Measurements from ENCODE around the gene TNIP3.
"Not testable (repeated sequence)": the region's sequence is repeated elsewhere in the genome, so short reads cannot be mapped to it uniquely, and the experiment has no call there.

TNIP3 gene

DNA sequence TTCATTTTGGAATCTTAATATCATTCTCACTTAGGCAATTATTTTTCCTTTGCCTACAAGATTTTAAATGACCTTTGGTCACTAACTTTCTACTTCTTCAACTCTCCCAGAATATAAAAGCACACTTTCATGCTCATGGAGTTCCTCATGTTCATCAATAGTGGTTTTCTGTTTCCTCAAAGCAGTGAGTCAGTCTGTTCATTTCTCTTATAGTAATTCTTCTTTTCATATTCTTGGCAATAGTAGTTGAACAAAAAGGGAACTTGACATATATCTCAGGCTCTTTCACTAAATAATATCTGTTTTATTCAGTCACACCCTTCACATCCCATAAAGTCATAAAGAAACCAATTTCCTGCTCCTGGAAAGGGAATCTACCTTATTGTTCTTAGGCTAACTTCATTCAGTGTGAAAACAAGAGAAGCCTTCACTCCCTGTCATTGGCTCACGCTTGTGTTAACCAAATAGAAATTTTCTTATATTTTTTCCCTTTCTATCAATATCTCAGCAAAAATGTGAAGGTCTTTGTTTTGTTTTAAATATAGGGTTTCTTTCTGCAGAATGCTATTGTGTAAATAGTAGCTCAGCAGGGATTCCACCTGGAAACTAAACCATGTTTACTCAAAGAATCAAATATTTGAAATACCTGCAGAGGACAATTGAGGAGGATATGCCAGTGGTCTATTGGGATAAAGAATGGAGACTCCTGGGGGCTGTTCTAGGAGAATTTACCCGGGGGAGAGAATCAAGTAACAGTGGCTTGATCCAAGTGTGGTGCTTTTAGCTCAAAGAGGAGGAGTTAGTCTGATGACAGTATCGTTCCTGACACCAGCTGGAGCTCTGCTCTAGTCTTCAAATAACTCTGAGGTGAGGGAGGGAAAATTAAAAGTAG lies 13.4 kb upstream of the TNIP3 start:
- no peak for DNase-seq

DNA sequence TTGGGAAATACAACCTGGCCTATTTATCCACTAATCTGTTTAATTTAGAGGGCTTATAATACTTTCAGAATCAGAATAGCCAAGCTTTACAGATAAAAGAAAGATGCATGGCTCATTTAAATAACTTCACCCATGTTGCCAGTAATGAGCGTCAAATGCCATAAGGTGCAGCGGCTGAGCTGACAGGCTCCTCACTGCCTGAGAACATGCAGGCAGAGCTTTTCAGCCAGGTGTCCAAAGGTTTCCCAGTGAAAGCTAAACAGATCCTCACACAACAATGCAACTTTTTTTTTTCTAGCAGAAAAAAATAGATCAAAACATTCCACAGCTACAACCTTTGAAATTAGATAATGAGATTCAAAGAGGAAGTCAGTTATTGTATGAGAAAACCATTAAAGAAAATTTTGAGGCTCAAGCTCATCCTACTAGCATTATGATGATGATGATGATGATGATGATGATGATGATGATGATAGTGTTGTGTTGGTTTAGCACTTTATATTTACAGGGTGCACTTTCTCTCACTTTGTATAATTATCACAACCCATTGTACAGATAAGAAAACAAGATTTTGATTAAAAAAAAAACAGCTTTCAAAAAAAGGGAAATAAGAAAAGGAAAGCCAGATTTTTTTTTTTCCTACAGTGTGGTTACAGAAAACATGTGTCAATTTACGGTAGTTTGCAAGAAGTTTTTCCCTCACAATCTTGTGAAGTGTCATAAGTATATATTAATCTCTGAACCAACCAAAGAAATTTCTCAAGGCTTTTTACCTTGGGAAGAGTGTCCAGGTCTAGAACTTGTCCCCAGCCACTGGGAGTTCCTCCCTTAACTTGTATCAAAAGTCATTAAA lies 12.2 kb upstream of the TNIP3 start:
- no peak for DNase-seq

DNA sequence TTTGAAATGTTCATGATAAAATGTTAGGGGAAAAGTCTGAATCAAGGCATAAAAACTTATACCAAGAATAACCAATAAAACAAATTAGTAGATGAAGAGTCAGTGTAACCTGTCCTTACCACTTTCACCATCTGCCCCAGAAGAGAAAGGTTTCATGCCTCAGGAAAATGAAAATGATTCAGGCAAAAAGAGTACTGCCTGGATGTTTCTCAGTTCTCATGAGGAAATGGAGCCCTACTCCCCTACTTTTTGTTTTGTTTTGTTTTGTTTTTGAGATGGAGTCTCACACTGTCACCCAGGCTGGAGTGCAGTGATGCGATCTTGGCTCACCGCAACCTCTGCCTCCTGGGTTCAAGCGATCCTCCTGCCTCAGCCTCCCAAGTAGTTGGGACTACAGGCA lies 7.4 kb upstream of the TNIP3 start:
- DNase-seq = not testable (repeated sequence)

DNA sequence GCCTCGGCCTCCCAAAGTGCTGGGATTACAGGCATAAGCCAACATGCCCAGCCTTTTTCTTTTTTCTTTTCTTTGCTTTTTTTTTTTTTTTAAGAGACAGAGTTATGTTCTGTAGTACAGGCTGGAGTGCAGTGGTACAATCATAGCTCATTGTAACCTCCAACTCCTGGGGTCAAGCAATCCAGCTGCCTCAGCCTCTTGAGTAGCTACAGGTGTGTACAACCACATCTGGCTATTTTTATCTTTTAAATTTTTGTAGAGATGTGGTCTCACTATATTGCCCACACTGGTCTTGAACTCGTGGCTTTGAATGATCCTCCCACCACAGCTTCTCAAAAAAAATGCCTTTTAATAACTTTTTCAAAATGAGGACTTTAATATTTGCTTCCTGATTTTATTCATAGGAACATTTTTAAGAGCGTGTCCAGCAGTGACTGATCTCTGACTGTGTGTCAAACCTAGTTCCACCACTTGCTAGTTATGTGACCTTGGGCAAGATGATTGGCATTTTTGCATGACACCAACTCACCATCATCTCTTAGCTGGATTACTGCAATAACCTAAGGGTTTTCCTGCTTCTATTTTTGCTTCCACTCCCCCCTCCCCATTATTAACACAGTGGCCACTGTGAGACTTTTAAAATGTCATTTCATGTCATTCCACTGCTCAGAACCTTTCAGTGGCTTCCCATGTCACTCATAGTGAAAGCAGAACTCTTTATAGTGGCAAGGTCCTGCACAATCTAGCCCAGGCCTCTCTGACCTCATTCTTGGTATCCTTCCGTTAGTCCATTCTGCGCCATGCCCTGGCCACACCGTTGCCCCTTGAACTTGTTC lies 4.5 kb upstream of the TNIP3 start:
- no peak for DNase-seq

DNA sequence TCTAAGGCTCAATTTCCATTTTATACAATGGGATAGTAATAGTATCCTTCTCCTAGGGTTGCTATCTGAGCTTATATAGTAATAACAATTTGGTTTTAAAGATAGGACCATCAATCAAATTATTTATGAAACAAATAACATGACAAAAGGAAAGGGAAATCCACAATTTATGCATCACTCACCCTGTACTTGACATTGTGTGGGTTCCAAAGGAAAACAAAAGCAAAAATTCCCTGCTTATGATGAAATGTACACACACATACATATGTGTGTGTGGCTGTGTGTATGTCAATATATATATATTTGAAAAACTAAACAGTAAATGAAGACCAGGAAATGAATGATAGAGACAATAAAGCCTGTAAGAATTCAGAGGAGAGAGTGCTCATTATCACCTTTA lies 2.9 kb upstream of the TNIP3 start:
- DNase-seq = no peak

DNA sequence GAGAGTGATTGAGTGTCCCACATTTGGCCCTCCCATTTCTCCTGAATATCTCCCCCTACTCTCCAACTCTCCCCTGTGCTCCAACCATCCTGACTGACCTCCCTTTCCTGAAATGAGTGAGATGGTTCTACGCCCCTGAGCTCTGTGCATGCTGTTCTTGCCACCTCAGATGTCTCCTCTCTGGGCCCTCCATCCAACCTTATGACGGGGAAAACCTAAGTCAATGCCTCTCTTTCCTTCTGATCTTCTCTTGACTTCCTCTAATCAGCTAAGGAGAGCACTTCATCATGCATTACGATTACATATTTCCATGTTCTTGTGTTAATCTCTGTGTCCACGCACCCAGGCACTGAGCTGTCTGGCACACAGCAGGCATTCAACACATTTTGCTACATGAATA lies 1.1 kb upstream of the TNIP3 start:
- DNase-seq = no peak

DNA sequence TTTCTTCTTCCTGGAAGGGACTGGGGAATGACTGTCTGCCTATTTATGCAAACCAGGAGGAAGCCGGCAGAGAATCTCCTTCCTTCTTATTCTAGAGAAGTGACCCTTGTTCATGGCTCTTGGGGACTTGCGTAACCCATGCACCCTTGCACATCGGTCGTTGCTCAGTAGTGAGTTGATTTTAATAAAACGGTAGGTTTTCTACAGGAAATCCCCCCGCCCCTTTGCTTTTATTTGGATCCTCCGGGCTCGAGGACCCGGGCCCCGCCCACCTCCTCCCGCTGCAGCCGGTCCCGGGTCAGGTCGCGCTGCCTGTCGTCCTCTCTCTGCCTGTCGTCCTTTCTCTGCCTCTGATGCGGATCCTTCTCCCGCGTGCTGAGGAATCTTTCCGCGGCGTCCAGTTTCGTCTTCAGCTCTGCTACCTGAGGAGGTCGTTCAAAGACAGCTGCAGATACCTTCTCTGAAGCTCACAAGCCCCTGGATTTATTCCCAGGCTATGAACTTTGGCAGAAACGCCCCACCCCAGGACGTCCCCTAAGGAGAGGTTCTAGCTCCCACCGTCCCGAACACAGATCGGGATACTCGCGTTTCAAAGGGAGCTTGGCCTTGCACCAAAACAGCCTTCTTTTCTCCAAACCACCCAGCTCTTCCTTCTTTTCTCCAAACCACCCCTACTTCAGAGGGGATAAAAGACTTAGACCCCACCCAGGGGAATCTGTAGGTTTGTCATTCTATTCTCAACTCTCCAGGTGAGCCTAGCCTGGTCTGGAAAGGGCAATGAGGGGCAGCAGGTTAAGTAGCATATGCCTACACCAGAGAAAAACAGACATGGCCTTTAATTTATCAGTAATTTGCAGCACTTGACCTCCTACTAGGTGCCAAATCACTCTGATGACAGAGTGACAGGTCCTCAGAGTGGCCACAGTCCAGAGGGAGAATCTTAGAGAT lies 7.0 kb downstream of the TNIP3 start:
- DNase-seq = no peak

DNA sequence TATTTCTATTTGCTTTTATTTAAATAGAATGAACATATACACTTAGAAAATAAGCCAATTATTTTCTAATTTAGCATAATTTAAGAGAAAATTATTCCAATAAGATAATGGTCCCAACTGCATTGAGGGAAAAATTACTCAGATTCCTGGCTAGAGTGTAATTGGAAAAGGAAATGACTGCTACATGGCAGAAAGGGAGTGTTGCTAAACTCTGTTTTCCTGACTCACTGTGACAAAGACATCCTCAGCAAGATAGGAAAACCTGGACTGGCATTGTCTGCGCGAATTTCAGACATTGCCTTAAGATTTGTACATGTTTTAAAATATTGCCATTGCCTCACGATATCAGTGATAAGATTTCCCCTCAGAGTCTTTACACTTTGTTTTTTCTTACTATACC lies 8.2 kb downstream of the TNIP3 start:
- peak; percentile 90 for DNase-seq

DNA sequence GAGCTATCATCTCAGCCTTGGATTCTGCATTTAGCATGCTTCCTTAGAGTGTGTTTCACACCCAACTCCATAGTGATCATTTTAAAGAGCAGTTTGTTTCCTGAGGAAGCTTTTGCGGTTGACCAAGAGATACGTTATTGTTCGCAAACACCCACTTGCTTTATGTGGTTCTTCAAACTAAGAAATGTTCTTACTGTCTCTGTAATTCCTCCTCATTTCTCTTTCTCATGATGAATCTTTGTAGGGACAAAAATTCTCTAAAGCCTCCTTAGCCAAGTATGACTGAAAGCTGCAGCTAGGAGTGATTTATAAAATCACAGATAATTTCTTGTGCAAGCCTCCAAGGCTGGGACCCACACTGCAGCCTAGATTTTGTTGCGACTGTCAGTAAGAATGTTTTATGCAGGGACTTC lies 10.0 kb downstream of the TNIP3 start:
- DNase-seq = no peak

DNA sequence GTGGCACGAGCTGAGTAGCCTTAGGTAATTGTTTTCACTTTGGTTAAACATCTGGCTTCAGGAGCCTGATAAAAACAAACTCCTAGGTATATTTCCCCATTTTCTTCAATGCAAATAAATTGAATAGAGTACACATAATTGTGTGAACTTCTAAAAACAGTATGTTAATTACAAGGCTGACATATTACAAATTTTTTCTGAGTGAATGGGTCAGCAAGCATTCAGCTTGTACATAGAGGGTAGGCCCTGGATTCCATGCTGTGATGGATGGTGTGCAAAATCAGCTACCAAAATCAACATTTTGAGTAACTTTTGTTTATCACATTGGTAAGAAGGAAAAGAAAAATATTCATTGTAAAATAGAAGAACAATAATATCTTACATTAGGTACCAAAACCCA lies 12.2 kb downstream of the TNIP3 start:
- DNase-seq = no peak

DNA sequence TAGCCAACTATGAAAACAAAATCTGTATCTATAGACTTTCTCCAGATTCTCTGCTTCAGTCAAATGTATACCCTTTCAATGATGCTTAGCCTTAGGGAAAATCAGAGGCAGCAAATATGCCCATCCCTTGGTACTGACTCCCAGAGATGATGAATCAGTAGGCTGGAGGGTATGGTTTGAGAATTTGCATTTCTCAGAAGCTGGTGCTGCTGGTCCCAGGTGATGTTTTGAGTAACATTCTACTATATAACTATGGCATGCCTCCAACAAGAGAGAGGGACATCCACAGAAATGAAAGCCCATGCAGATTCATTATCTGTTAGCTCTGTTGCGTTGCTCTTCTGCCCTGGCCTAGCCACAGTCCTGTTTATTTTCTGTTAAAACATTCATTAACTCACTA lies 13.6 kb downstream of the TNIP3 start:
- DNase-seq = no peak

DNA sequence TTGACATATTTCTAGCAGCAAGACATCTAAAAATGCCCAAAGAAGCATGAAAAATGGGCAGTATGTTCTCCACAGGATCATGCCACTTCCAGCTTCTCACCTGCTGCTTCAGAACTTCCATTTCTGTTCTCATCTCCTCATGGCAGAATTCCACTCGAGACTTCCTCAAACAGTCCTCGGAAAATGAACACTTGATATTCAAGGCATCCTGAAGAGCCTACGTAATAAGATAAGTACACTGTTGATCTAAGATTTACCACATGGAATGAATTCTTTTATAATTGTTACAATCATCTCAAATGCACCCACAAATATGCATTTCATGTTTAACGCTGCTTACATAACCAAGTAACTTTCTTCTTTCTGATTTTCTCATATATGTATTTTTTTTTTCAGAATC lies 14.1 kb downstream of the TNIP3 start:
- peak; percentile 65 for DNase-seq

DNA sequence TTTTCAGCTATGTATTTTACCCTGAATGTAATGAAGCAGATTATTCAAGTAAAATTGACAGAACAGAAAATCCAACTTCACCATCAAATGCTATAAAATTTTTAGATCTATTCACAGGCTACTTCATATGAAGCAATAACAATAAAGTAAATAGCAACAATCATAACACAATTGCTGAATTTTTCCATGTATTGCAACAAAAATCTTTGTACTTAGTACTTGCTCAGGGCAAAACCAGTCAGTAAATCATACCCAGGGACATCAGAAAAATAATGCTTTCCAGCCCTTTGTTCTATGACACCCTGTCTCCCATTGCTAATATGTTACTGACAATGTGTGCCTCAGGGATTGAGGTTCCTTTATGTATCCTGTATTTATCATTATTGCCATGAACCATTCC lies 15.5 kb downstream of the TNIP3 start:
- no peak for DNase-seq

DNA sequence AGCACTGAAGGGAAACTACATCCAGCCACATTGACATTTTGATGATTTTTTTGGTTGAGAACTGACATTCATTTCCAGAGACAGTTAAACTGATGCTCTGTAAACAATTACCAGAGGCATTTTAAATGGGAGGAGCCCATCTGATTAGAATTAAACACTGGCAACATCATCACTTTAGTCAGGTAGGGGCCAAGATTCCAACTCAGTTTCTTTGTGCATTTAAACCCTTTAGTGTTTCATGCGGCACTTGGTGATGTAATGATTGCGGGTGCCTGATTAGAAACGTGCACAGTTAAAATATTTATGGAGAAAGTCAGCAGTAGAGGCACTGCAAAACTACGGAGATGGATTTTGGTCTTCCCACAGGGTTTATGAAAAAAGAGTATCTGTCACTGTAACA lies 16.1 kb downstream of the TNIP3 start:
- peak; percentile 88 for DNase-seq

DNA sequence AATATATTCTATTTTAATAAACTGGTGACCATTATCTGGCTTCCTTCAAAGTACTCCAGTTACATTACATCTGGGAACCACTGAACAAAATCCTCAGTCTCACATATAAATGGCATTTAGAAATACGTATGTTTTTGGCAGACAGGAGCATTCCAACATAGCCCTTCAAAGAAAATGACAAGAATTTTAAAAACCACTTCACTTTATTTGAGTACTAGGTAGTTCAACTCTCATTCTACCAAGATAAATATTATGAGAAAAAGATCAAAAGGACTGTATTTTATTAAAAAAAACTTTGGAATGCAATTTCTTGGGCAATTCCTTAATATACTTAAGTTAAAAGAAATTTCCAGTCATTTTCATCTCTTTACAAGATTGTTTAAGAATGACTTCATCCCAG lies 17.6 kb downstream of the TNIP3 start:
- peak; percentile 67 for DNase-seq

DNA sequence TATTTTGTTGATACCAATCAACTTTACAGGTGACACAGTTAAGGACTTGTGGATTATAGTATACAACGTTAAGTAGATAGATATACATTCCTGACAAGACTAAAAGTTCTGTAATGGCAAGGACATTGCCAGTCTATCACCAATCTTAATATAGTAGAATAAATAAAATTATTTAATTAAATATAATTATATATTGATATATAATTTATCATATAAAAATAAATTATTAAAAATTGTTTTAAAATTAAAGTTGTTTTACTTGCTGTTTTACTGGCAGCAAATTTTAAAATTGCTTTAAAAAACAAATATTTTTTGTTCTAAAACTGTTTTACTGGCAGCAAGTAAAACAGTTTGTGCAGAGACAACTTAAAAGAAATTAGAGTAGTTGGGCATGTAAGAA lies 18.7 kb downstream of the TNIP3 start:
- DNase-seq = no peak

DNA sequence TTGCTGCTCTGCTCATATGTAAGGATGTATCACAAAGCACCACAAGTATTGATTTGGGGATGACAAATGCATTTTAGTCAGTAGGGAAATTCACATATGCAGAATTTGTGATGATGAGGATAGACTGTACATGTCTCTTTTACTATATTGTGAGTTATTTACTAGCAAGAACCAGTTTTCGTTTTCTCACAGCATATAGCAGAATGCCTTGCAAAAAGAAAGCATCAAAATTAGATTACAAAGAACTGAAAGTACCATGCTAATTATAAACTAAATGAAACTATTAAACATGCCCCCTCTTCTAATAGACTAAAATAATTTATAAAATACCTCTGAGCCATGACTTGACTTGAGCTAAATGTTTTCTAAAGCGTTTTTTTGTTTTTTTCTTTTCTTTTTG lies 20.1 kb downstream of the TNIP3 start:
- no peak for DNase-seq

DNA sequence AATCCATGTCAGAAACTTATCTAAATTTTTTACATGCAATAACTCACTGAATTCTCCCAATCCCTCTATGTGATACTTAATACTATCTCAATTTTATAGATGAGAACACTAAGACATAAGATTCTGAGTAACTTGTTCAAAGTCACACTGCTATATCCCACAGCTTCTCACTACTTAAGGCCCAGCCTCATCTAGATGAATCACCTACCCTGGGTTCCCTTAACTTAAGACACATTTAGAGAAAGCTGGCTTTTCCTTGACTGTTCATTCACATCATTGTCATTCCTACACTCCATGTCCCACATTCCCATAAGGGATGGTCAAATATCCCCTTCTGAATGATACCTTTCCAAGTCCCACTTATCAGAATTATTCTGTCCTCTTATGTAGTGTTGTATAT lies 21.0 kb downstream of the TNIP3 start:
- no peak for DNase-seq

DNA sequence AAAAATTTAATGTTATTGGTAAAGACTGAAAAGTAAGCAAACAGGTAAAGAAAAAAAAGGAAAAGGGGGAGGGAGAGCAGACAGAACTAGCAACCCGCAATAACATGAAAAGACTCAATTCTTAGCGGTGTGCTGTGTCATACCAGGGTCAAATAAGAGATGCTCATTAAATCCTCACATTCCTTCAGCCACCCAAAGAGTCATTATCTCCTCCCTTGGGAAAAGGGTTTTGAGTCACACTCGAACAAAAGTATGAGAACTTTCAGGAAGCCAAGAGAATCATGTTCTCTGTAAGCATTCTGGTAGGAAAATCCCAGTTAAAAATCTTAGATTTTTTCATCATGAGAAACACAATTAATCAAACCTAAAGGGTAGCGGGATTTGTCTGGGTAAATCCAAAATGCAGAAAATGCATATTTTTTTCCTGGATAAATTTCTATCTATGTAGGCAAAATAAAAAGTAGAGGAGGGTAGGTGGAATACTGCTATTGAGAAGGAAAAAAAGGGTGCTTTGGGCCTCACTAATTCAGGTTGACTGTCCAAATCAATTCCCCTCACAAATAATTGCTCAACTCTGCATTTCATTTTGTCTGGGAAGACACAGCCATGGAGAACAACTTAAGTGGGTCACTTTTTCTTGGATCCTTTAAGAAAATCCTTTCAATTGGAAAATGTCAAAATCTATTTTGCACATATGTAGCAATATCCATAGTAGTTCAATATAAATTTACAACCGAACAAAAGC lies 23.2 kb downstream of the TNIP3 start:
- peak; percentile 98 for DNase-seq

DNA sequence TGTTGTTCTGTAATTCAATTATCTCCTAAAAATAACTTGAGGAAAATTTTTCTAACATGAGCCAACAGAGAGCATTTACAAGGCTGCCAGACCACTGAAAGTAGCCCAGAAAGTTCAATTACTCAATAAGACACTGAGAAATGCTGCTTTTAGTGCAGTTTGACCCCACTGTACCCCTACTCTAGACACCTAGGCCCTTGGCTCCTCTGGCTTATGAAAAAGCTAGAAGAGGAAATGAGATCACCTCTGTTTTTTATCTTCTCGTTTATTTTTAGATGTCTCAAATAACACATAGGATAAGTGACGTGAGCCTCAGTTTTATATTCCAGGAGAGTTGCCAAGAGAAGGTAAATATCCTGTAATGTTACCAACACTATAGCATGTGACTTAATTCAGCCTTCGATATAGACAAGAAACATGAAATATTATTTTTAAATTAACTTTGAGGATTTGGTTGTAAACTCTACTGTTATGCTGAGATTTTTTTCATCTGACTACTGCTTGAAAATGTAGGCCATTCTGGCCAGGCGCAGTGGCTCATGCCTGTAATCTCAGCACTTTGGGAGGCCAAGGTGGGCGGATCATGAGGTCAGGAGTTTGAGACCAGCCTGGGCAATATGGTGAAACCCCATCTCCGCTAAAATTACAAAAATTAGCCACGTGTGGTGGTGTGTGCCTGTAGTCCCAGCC lies 24.4 kb downstream of the TNIP3 start:
- peak; percentile 91 for DNase-seq

All from fibroblast of skin of right quadriceps (primary cell).